MCF 10A (cell line): ENCODE results near the gene ZNF638. TPM values are rescaled to one million over a fixed set of nuclear protein-coding genes. Genes with fewer than 3 reads are reported as not detected.

ENCODE experiments used
- BruUV-seq: library from RNA; stranded (reverse); fragments of 400-500 nt; replicated peaks from 2 replicates; lab custom pipeline; 2021; lab: Mats Ljungman, UMichigan
- CTCF ChIA-PET: fragments of 300-600 bp; sonication (Branson Sonifier 250); formaldehyde crosslinking; extraction: SDS; loops from one replicate; lab custom pipeline; 2021; ENCODE audit warnings: antibody characterized with exemption, inconsistent platforms; lab: Yijun Ruan, JAX
- POLR2A ChIA-PET: fragments of 300-600, 350-650 bp; sonication (Branson Sonifier 250); formaldehyde crosslinking; extraction: SDS; loops from one replicate; lab custom pipeline; 2020; ENCODE audit warnings: antibody characterized with exemption, inconsistent platforms; lab: Yijun Ruan, JAX
- DNase-seq: peaks from one replicate; pipeline ENCODE4 v3.0.0-alpha.2; 2018; ENCODE audit not compliant: unreplicated experiment
- H3K27ac Mint-ChIP-seq: one replicate; pipeline ENCODE4 v1.8.0; 2022; ENCODE audit warnings: mild to moderate bottlenecking, low read depth, mixed read lengths; ENCODE audit not compliant: unreplicated experiment
- H3K27me3 Mint-ChIP-seq: one replicate; pipeline ENCODE4 v1.8.0; 2022; ENCODE audit warnings: mixed read lengths; ENCODE audit not compliant: insufficient read depth, unreplicated experiment
- H3K36me3 Mint-ChIP-seq: one replicate; pipeline ENCODE4 v1.8.0; 2022; ENCODE audit warnings: mild to moderate bottlenecking, moderate library complexity, mixed read lengths; ENCODE audit not compliant: insufficient read depth, unreplicated experiment
- H3K4me1 Mint-ChIP-seq: one replicate; pipeline ENCODE4 v1.8.0; 2022; ENCODE audit warnings: mixed read lengths; ENCODE audit not compliant: insufficient read depth, unreplicated experiment
- H3K4me3 Mint-ChIP-seq: one replicate; pipeline ENCODE4 v1.8.0; 2022; ENCODE audit warnings: mild to moderate bottlenecking, moderate library complexity, mixed read lengths; ENCODE audit not compliant: unreplicated experiment
- H3K9me3 Mint-ChIP-seq: one replicate; pipeline ENCODE4 v1.8.0; 2022; ENCODE audit warnings: mixed read lengths; ENCODE audit not compliant: unreplicated experiment
- intact Hi-C: fragments of 100-400 bp; cut with micrococcal nuclease; formaldehyde crosslinking; loops from 2 replicates; pipeline ENCODE4 v1.14.1; 2022
- total RNA-seq: library from RNA; stranded (reverse); gene quantifications from 2 replicates; pipeline ENCODE4 v1.2.3, GENCODE V29; 2022
- TF ChIP-seq, protein P1 (sequence below): fragments of 200-600 bp; IDR thresholded peaks from one replicate; pipeline ENCODE4 v1.8.0; 2022; ENCODE audit warnings: antibody characterized with exemption, mild to moderate bottlenecking; ENCODE audit not compliant: unreplicated experiment

The ZNF638 gene
- total RNA-seq, 1 experiment from 2014 or later: 142 TPM

DNA sequence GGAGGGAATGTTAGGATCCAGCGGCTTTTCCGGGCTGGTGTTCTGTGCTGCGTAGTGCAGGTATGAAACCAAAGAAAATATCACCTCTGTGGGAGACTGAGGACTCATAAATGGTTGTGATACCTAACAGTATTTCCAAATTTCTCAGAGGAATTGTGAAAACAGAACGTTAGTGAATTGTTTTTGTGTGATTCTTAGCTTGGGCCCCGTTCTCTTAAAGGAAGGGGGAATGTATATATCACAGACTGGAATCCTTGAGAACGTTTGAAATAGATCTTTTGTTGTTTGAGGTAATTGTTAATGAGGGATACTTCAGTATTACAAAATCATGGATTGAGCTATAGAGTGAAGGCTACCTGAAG lies 834 bp downstream of the ZNF638 start:
- no peaks in the 10 kb centered on the region for H3K27me3 Mint-ChIP-seq
- ChIA-PET POLR2A (interaction anchor here (0.6 to 3.9 kb wide), 29 partner anchors 8 to 645 kb away, joined by 3 to 53 read pairs (median 6); partner anchors contain the start of genes MCEE, MPHOSPH10, NAGK and PAIP2B), CTCF (interaction anchor here (0.9 to 7.5 kb wide), 11 partner anchors 11 to 265 kb away, joined by 3 to 84 read pairs (median 6); partner anchors contain the start of gene NAGK)
- TF ChIP-seq, protein P1, sequence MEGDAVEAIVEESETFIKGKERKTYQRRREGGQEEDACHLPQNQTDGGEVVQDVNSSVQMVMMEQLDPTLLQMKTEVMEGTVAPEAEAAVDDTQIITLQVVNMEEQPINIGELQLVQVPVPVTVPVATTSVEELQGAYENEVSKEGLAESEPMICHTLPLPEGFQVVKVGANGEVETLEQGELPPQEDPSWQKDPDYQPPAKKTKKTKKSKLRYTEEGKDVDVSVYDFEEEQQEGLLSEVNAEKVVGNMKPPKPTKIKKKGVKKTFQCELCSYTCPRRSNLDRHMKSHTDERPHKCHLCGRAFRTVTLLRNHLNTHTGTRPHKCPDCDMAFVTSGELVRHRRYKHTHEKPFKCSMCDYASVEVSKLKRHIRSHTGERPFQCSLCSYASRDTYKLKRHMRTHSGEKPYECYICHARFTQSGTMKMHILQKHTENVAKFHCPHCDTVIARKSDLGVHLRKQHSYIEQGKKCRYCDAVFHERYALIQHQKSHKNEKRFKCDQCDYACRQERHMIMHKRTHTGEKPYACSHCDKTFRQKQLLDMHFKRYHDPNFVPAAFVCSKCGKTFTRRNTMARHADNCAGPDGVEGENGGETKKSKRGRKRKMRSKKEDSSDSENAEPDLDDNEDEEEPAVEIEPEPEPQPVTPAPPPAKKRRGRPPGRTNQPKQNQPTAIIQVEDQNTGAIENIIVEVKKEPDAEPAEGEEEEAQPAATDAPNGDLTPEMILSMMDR: no peak
- peaks cover 14% of the 10 kb centered on the region for H3K4me1 Mint-ChIP-seq
- H3K36me3 Mint-ChIP-seq: peaks cover 49% of the 10 kb centered on the region
- intact Hi-C loops: loop anchor here (5.0 kb wide), 1 partner anchor 105 kb away; the partner anchor contains the start of gene PAIP2B
- H3K9me3 Mint-ChIP-seq: no peaks in the 10 kb centered on the region
- H3K4me3 Mint-ChIP-seq: peak overlapping the region; percentile 99
- peak overlapping the region; percentile 100 for H3K27ac Mint-ChIP-seq
- no peak for DNase-seq
- TSS peak; percentile 49 for BruUV-seq

GRCh38 chr2:71333619-71334018 lies 2.0 kb downstream of the ZNF638 start:
- BruUV-seq: no TSS peak
- H3K27ac Mint-ChIP-seq: peak overlapping the region; percentile 100
- H3K36me3 Mint-ChIP-seq: peaks cover 60% of the 10 kb centered on the region
- TF ChIP-seq, protein P1: no peak
- no peak for DNase-seq
- POLR2A ChIA-PET: interaction anchor here (0.6 to 3.9 kb wide), 15 partner anchors 10 to 265 kb away, joined by 3 to 53 read pairs (median 6); partner anchors contain the start of genes MCEE, MPHOSPH10, NAGK and PAIP2B
- H3K27me3 Mint-ChIP-seq: no peaks in the 10 kb centered on the region
- intact Hi-C loops: loop anchor here (5.0 kb wide), 1 partner anchor 106 kb away; the partner anchor contains the start of gene PAIP2B
- peaks cover 24% of the 10 kb centered on the region for H3K4me1 Mint-ChIP-seq
- H3K4me3 Mint-ChIP-seq: peak overlapping the region; percentile 99
- no peaks in the 10 kb centered on the region for H3K9me3 Mint-ChIP-seq
- CTCF ChIA-PET: interaction anchor here (0.5 to 7.5 kb wide), 7 partner anchors 10 to 477 kb away, joined by 3 to 84 read pairs (median 3); no protein-coding TSS in a partner anchor

DNA sequence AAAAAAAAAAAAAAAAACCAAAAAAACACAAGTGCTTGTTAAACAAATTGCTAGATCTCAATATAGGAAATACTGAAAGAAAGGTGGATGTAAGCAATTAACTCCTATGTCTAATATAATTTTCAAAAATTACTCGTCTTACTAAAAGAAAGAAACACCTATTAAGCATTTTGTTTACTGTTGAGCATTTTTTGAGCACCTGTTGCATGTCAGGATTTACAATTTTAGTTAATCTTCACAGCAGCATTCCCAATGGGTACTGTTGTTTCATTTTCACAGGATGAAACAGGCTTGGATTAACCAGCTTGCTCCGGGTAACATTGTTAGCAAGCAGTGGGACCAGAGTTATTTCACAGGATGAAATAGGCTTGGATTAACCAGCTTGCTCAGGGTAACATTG lies 4.8 kb downstream of the ZNF638 start:
- Mint-ChIP-seq H3K9me3 (no peaks in the 10 kb centered on the region), H3K4me1 (peaks cover 40% of the 10 kb centered on the region), H3K36me3 (peaks cover 68% of the 10 kb centered on the region), H3K27ac (no peak overlapping the region), H3K4me3 (no peak overlapping the region), H3K27me3 (no peaks in the 10 kb centered on the region)
- DNase-seq: no peak
- no TSS peak for BruUV-seq
- intact Hi-C loops: no loop called here
- ChIA-PET POLR2A (interaction anchor here (0.7 to 1.2 kb wide), 2 partner anchors 54 to 206 kb away, joined by 3 to 4 read pairs; partner anchors contain the start of genes MCEE and MPHOSPH10), CTCF (interaction anchor here (0.7 to 0.8 kb wide), 2 partner anchors 61 to 126 kb away, joined by 3 read pairs; no protein-coding TSS in a partner anchor)
- TF ChIP-seq, protein P1: no peak

- Mint-ChIP-seq H3K4me3 (no peak overlapping the region), H3K36me3 (peaks cover 64% of the 10 kb centered on the region), H3K27ac (no peak overlapping the region), H3K4me1 (peaks cover 40% of the 10 kb centered on the region), H3K9me3 (no peaks in the 10 kb centered on the region), H3K27me3 (no peaks in the 10 kb centered on the region)
- intact Hi-C loops: no loop called here
- BruUV-seq: no TSS peak
- TF ChIP-seq, protein P1: no peak
- ChIA-PET CTCF (interaction anchor here (0.8 kb wide), 1 partner anchor 125 kb away, joined by 3 read pairs; no protein-coding TSS in a partner anchor), POLR2A (interaction anchor here (0.7 to 1.2 kb wide), 2 partner anchors 55 to 206 kb away, joined by 3 to 4 read pairs; partner anchors contain the start of genes MCEE and MPHOSPH10)
- DNase-seq: peak; percentile 11
Measured at GRCh38 chr2:71336802-71337201, 5.2 kb downstream of the ZNF638 start.
